ENCODE results near the gene MDK.

DNA sequence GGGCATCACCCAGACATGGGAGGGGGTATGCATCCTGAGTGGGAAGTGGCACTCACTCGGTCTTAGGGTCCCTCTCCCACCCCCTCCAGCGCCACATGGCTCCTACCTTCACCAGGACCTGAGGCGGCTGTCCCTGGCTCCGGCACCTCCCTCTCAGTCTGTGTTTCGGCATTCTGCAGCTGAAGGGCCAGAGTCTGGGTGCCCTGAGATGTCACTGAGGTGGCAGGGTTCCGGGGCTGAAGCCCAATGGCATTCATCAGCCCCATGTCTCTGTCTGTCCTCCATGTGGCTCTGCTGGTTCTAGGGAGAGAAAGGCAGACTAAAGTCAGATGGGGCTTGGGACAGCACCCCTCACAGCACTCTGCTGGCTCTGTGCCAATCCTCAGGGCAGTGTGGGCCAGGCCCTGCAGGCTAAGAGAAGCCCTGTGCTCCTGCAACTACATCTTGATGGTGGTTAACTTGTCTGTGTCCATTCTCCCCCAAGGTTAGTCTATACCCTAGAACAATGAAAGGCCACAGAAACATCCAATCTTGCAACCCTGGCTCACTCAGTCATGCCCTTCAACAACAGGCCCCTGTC lies 27.0 kb downstream of the MDK start:
- TF ChIP-seq EZH2 (IDR thresholded peaks at IDR 0.05; ENCODE audit: borderline replicate concordance, low read length) (no peak), CTCF (conservative IDR thresholded peaks at IDR 0.05 in 1 of 2, IDR thresholded peaks at IDR 0.05 in 1 of 2; ENCODE audit: extremely low read depth in 1 of 2, insufficient read depth in 1 of 2, low read depth in 1 of 2, low read length in 2 of 2) (no peak)

Measured in mammary epithelial cell (primary cell).